HEK293T (cell line): ENCODE data around the gene TTC9C.

ENCODE experiments used
- ARNT ChIP-seq: fragments of 450-650 bp; IDR thresholded peaks from 2 replicates; pipeline ENCODE4 v1.6.1; 2017; ENCODE audit warnings: mild to moderate bottlenecking
- BHLHE40 ChIP-seq: fragments of 450-650 bp; IDR thresholded peaks from 2 replicates; pipeline ENCODE4 v1.6.1; 2016; ENCODE audit warnings: mild to moderate bottlenecking, moderate library complexity, borderline replicate concordance
- CTBP1 ChIP-seq: fragments of 450-650 bp; IDR thresholded peaks from 2 replicates; pipeline ENCODE4 v1.6.1; 2016; ENCODE audit warnings: borderline replicate concordance
- ELF4 ChIP-seq: fragments of 450-650 bp; IDR thresholded peaks from 2 replicates; pipeline ENCODE4 v1.6.1; 2017; ENCODE audit warnings: antibody characterized with exemption
- FOXA1 ChIP-seq: fragments of 450-650 bp; IDR thresholded peaks from 2 replicates; pipeline ENCODE4 v1.6.1; 2016; ENCODE audit warnings: mild to moderate bottlenecking
- FOXK2 ChIP-seq: fragments of 450-650 bp; IDR thresholded peaks from 2 replicates; pipeline ENCODE4 v1.6.1; 2016; ENCODE audit warnings: mild to moderate bottlenecking
- FOXM1 ChIP-seq: fragments of 450-650 bp; IDR thresholded peaks from 2 replicates; pipeline ENCODE4 v1.6.1; 2017; ENCODE audit warnings: mild to moderate bottlenecking, borderline replicate concordance
- HDGF ChIP-seq: fragments of 450-650 bp; IDR thresholded peaks from 2 replicates; pipeline ENCODE4 v1.6.1; 2017; ENCODE audit warnings: antibody characterized with exemption, borderline replicate concordance
- LEF1 ChIP-seq: fragments of 450-650 bp; IDR thresholded peaks from 2 replicates; pipeline ENCODE4 v1.6.1; 2017; ENCODE audit warnings: mild to moderate bottlenecking, borderline replicate concordance
- NFRKB ChIP-seq: fragments of 450-650 bp; IDR thresholded peaks from 2 replicates; pipeline ENCODE4 v1.6.1; 2016; ENCODE audit warnings: mild to moderate bottlenecking, moderate library complexity
- SP1 ChIP-seq: fragments of 450-650 bp; IDR thresholded peaks from 2 replicates; pipeline ENCODE4 v1.6.1; 2017
- SUZ12 ChIP-seq: fragments of 450-650 bp; IDR thresholded peaks from 2 replicates; pipeline ENCODE4 v1.6.1; 2016; ENCODE audit warnings: mild to moderate bottlenecking
- TARDBP ChIP-seq: fragments of 450-650 bp; IDR thresholded peaks from 2 replicates; pipeline ENCODE4 v1.6.1; 2016
- ZNF384 ChIP-seq: fragments of 450-650 bp; IDR thresholded peaks from 2 replicates; pipeline ENCODE4 v1.6.1; 2016

DNA sequence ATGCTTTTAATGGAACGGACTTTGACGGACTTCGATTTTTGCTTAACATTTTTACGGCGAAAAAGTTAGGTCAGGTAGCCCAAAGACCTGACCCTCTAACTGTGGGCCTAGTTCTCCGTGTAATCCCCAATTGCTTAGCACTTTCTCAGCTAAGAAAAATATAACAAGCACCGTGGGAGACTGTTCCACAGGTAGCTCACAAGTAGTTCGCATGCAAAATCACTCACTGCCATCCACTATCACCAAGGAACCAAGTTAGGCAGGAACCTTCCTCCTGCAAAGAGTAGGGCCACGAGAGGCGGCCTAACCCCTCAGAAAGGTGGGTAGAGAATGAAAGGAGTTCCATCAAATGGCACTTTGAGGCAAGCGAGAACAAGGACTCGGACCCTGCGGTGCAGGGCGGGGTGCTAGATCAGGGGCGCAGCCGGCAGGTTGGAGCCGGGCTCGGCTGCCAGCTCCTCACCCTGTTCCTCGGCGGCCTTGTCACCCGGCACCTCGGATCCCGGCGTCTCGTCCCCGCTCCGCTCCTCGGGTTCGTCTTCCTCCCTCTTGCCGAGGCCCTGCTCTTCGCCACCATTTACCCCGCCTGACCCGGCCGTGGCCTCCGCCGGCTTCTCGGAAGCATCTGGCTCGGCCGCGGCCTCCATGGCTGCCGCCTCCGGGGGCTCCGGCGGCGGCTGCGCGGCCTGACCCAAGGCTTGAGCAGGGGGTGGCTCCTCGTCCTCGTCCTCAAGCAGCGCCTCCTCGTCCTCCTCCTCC, 2.0 kb upstream of the TTC9C start:
- TF ChIP-seq FOXA1 (no peak), FOXK2 (no peak), SUZ12 (no peak), TARDBP (no peak), NFRKB (no peak), BHLHE40 (no peak), FOXM1 (no peak), SP1 (no peak), CTBP1 (no peak), ELF4 (no peak), HDGF (no peak), ZNF384 (no peak), LEF1 (no peak), ARNT (no peak)
